Right ventricle myocardium inferior (tissue), 1 donor: ENCODE data around the gene MAP1LC3B2. TPM values are rescaled to one million over a fixed set of nuclear protein-coding genes. Genes with fewer than 3 reads are reported as not detected.
A peak's percentile ranks its signal among the peaks of the same experiment; 100 is the strongest.

ENCODE experiments used
- ATAC-seq: fragments of 200-7000 bp; cut with Tn5 transposase; one replicate; pipeline ENCODE4 v1.9.1; 2020; ENCODE audit warnings: mild to moderate bottlenecking, moderate library complexity
- DNase-seq: peaks from one replicate; pipeline ENCODE4 v3.0.0; 2021; ENCODE audit errors: missing footprints
- intact Hi-C: fragments of 100-400 bp; cut with DNase I; formaldehyde crosslinking; loops from one replicate; pipeline ENCODE4 v1.11.0; 2022
- total RNA-seq: library from RNA; stranded (reverse); fragmentation: NEBNext Ultra II Directional; extraction: Animal tissue kit (Norgen Biotek cat#: 25700); gene quantifications from one replicate; pipeline ENCODE4 v1.2.1, GENCODE V29; 2021
- donor health status: DM: no; HTN: yes; CAD: no; lungs with severe emphysema.

MAP1LC3B2 gene
- total RNA-seq, 1 donor from 2014 or later = 3.5 TPM

- DNase-seq (no peak), ATAC-seq (no peak)
- intact Hi-C loops = no loop called here
Observed at GRCh38 chr12:116588390-116589028, 29.3 kb downstream of the MAP1LC3B2 start.

- intact Hi-C loops = no loop called here
Observed at GRCh38 chr12:116589581-116589980, 30.4 kb downstream of the MAP1LC3B2 start.

DNA sequence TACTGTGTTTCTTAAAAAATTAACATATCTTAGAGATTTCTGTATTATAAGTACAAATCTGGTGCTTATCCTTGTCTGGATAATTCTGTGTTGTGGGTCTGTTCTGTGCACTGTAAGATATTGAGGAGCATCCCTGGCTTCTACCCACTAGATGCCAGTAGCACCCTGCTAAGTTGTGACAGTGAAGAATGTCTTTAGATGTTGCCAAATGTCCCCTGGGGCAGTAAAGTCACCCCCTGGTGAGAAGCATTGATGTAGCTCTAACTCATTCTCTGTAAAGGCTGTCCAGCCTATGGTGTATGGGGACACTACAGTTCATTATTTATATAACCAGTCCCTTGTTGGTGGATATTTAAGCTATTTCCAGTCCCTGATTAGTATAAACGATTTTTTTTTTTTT lies 31.4 kb downstream of the MAP1LC3B2 start:
- no peak for DNase-seq
- ATAC-seq = no peak
- intact Hi-C loops = no loop called here

More at GRCh38 chr12:116589581-116589980, 30.4 kb downstream of the MAP1LC3B2 start:
- no peak for ATAC-seq
- DNase-seq = no peak

DNA sequence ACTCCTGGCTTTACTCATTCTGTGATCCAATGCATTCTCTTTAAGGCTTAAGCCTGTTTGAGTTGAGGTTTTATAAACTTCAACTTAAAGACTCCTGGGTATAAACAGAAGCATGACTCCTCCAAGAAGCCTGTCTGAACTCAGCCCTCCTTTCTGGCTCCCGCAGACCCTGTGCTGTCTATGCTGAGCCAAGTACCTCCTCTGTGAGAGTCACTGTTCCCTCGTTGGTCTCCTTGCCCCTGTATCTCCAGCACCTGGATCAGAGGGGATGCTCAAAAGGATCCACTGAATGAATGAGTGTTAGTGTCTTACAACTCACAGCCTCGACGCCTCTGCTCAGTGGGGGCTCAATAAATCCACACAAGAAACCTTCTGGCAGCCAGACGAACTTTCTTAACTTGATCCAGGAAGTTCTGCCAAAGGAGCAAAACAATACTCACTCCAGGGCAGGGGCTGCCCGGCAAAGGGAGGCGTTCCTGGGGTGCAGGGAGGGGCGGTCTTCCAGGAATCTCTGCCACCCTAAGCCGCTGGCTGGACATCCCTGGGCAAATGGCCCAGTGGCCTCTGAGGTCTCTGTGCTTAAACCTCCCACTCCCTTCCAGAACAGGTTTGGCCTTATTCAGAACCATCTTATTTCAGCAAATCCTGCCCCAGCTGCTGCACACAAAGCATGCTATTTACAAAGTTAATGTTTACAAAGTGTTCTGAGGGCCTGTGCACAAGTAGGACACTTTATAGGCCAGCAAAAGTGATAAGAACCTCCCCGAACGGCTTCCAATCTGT lies 32.9 kb downstream of the MAP1LC3B2 start:
- peak; percentile 65 for DNase-seq
- peak; percentile 65 for ATAC-seq
- intact Hi-C loops = no loop called here

DNA sequence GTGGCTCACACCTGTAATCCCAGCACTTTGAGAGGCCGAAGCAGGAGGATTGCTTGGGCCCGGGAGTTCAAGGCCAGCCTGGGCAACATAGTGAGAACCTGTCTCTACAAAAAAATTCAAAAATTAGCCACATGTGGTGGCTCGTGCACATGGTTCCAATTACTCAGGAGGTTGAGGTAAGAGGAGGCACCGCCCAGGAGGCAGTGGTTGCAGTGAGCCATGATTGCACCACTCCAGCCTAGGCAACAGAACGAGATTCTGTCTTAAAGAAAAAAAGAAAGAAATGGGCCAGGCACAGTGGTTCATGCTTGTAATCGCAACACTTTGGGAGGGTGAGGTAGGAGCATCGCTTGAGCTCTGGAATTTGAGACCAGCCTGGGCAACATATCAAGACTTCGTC lies 33.5 kb downstream of the MAP1LC3B2 start:
- DNase-seq (no peak), ATAC-seq (no peak)

GRCh38 chr12:116594325-116595038 lies 35.3 kb downstream of the MAP1LC3B2 start:
- intact Hi-C loops = loop anchor here (5.0 kb wide), 2 partner anchors 83 to 592 kb away; no protein-coding TSS in a partner anchor
- peak; percentile 30 for ATAC-seq
- DNase-seq = peak; percentile 84

More for the DNA sequence above, 33.5 kb downstream of the MAP1LC3B2 start:
- intact Hi-C loops = no loop called here

DNA sequence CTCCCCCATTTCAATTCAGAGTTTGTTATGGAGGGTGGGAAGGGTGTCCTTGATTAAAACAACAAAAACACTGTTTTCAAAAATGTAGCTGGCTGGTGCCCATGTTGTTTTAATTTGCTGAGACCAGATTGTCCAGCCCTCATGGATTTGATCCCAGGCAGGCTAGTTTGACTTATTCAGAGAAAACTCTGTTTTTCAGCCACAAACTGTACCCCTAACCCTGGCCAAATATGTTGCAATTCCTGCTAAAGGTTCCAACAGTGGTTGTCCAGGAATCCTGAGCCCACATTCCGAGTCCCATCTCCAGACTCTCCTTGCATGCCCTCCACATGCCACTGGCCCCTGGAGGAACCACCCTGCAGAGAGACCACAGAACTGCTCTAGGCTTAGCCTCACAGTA lies 36.0 kb downstream of the MAP1LC3B2 start:
- DNase-seq = no peak
- ATAC-seq = peak; percentile 56
- intact Hi-C loops = loop anchor here (5.0 kb wide), 2 partner anchors 82 to 593 kb away; no protein-coding TSS in a partner anchor

DNA sequence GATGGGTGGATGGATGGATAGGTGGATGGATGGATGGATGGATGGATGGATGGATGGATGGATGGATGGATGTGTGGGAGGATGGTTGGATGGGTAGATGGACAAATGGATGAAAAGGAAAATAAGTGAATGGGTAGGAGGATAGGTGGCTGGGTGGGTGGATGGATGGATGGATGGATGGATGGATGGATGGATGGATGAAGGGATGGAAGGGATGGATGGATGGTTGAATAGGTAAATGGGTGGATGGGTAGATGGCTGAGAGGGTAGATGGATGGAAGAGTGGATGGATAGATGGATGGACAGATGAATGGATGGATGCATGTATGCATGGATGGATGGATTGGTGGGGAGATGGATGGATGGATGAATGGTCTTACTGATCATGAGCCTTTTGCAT lies 36.5 kb downstream of the MAP1LC3B2 start:
- intact Hi-C loops = loop anchor here (5.0 kb wide), 2 partner anchors 82 to 593 kb away; no protein-coding TSS in a partner anchor
- ATAC-seq (no peak), DNase-seq (no peak)

DNA sequence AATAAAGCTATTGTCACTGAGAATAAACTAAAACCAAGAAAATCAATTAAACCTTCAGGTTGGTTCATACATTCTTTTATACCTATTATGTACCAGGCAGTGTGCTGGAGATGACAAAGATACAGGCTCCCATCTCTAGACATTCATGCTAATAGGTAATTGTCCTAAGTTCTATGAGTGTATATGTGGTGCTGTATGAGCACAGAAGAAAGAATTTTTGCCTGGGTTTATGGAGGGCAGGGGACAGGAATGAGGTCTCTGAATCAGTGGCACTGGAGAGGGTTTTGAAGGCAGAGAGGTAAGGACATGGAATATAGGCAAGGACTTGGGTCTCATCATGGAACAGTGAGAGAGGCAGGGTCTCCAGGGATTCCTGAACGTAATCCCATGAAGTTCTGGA lies 38.7 kb downstream of the MAP1LC3B2 start:
- no peak for ATAC-seq
- no peak for DNase-seq
- intact Hi-C loops = loop anchor here (5.0 kb wide), 2 partner anchors 79 to 596 kb away; no protein-coding TSS in a partner anchor

DNA sequence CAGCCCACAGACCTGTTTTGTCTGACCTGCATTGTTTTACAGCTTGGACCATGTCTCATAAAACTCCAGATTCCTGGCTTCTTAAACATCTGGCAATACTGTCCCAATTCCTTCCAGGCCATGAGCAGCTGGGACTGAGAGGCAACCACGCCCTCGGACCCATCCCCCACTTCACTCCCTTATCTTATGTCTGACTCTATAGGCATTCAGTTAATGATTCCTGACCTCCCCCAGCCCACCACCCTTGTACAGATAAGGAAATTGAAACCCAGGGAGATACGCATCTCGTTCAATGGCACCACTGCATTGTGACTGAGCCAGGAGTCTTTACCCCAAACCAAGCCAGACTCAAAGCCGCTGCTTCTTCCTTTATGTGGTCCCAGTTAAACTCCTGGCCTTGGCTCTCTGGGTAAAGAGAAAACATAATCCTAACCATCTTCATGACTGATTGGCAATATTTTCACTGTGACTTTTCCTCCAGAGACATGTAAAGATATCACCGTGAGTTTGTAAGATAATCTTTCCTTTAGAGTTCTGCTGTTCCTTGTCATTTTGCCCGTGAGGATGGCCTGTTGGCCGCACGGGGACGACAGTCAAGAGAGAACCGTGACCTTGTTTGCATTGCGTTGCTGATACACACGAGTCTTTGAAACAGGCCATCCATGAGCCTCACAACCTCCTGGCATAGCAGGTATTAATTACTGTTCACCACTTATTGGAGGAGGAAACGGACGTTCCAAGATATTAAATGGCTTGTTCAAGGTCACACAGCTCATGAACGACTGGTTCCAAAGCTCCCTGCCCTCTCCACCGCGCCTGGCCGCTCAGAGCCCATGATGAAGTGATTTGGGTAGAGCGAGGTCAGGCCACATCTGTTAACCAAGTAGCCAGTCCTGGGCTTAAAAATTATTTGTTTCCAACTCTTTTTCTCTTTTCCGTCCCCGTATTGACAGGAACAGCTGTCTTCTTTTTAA lies 39.4 kb downstream of the MAP1LC3B2 start:
- no peak for DNase-seq
- intact Hi-C loops = loop anchor here (1.0 to 5.0 kb wide), 4 partner anchors 79 to 596 kb away; partner anchors contain the start of gene MED13L
- peak; percentile 15 for ATAC-seq

DNA sequence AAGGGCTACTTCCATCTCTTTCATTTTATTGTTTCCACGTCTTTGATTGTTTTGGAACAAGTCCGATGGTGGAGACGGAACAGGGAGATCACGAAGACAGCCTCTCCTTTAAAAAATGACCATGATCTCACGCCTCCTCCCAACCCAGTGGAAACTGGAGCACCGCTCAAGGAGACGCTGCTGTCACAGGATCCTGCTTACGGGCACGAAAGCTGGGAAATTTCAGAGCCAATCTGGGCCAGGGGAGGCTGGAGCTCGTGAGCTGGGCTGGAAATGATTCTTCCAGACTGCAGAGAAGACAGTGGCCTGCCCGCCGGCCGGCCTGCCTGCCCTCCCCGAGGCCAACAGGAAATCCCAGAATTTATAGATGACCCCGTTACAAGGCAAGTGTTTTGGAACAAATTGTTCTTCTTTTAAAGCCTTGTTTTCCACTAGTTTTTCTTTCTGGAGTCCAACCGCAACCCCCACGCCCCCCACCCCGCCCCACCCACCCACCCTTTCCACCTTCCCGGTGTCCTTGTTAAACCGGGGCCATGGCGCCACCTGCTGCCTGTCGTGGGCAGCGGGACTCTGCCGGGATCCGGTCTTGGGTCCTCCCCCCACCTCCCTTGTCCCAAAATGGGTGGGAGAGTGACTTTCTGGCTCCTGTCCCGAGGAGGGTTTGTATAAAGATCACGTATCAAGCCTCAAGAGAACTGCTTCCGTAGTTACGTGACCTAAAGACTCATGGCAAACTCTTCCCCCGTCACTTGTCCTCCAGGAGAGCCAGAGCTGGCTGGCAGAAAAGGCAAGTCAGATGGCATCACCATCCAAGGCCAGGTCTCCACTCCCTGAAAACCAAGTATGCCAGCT lies 40.3 kb downstream of the MAP1LC3B2 start:
- ATAC-seq = peak; percentile 76

GRCh38 chr12:116600959-116601918 lies 42.1 kb downstream of the MAP1LC3B2 start:
- no peak for ATAC-seq
- intact Hi-C loops = no loop called here

More for the DNA sequence above, 40.3 kb downstream of the MAP1LC3B2 start:
- peak; percentile 93 for DNase-seq
- intact Hi-C loops = loop anchor here (1.0 to 5.0 kb wide), 4 partner anchors 78 to 597 kb away; partner anchors contain the start of gene MED13L

GRCh38 chr12:116601933-116602810 lies 43.0 kb downstream of the MAP1LC3B2 start:
- intact Hi-C loops = no loop called here
- ATAC-seq = no peak

More at GRCh38 chr12:116600959-116601918, 42.1 kb downstream of the MAP1LC3B2 start:
- DNase-seq = no peak

GRCh38 chr12:116603546-116604177 lies 44.5 kb downstream of the MAP1LC3B2 start:
- intact Hi-C loops = no loop called here
- DNase-seq (no peak), ATAC-seq (no peak)

More at GRCh38 chr12:116601933-116602810, 43.0 kb downstream of the MAP1LC3B2 start:
- no peak for DNase-seq
